Measurements from ENCODE around the gene CHRNA1. TPM values are rescaled to one million over a fixed set of nuclear protein-coding genes. Genes with fewer than 3 reads are reported as not detected.

The CHRNA1 gene
- total RNA-seq (2022; extraction: Qiagen RNA extraction; ENCODE audit: low read depth), result not detected in 5 replicates

DNA sequence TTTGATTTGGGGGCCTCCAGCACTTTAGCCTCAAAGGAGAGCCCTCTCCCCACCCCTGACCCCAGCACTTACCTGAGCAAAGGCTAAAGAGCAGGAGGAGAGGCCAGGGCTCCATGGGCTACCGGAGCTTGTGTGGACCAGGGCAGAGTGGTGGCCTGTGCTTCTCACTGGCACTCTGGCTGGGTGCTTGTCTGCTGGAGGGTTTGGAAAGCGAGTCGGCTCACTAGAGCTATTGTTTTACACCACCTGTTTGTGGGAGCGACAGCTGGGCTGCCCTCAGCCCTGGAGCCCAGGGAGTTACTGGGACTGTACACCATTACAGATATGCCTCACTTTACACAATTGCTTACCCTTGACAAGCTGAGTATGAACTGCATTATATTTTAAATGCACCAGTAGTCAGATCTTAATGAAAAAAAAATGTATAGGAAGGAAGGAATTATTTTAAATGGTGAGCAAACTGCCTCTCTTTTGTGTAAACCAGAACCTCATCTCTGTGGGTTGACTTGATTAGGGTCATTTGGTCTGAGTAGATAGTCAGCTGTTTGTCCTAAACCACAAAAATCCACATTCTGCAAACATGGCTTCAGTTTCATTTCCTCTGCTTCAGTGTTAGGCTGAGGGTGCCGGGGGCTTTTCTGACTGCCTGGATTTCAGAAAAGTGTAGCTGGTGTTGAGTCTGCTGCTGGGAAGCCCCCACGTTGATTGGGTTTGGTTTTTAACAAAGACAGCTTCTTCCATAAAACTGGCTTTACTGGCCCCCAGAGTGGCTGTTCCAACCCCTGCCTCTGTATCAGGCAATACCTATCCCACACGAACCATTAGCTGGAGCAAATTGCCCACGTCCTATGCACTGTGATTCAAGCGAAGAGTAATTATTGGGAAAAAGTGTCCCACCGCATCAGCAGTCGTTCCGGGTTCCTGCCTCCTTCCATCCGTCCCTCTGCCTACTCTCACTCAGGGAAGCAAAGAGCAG, at the start of gene CHRNA1:
Gene CHRNA1, minus strand, starts transcription at position 193 of the 976 bp plus-strand sequence. Its CDS starts 78 bp downstream, at position 115.

Other genes starting within 250 kb of the CHRNA1 start
- gene WIPF1, start 166.7 kb downstream of the CHRNA1 start, total RNA-seq (2022; extraction: Qiagen RNA extraction; ENCODE audit: low read depth), result 19.2 to 25.0 TPM (median 23.5 TPM) in 5 replicates
- gene CHN1, start 240.9 kb upstream of the CHRNA1 start, total RNA-seq (2022; extraction: Qiagen RNA extraction; ENCODE audit: low read depth), result 15.4 to 19.1 TPM (median 17.5 TPM) in 5 replicates